Measurements from ENCODE around the gene CDK2. TPM values are rescaled to one million over a fixed set of nuclear protein-coding genes. Genes with fewer than 3 reads are reported as not detected.

CDK2 gene
- total and polyA plus RNA-seq, 9 of the 15 experiments (the other 6 are each of a cell fraction or from before 2014, with no cell fraction given): 17.4 to 213 (median 109) TPM

DNA sequence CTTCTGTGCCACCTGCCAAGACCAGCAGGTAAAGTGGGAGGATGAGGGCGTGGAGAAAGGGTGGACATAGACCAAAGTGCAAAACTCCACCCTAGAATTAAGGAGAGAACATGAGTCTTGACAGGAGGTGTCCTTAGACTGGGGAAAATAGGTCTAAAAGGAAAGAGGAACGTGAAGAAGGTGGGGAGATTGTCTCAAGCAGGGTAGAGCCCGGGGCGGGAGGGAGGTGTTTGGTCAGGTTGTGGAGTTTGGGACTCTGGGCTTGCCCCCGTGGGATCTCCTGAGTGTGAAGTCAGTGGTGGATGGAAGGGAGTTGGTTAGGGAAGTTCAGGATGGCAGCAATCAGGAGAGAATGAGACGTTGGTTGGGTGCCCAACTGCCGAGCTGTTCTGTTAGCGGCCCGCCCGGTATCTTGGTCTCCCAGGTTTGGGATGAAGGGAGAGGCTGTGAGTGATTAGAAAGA is 35.3 kb upstream of the CDK2 start (continued):
- TF ChIP-seq, protein P1, sequence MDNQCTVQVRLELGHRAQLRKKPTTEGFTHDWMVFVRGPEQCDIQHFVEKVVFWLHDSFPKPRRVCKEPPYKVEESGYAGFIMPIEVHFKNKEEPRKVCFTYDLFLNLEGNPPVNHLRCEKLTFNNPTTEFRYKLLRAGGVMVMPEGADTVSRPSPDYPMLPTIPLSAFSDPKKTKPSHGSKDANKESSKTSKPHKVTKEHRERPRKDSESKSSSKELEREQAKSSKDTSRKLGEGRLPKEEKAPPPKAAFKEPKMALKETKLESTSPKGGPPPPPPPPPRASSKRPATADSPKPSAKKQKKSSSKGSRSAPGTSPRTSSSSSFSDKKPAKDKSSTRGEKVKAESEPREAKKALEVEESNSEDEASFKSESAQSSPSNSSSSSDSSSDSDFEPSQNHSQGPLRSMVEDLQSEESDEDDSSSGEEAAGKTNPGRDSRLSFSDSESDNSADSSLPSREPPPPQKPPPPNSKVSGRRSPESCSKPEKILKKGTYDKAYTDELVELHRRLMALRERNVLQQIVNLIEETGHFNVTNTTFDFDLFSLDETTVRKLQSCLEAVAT (IDR thresholded peaks at IDR 0.05): peak in 1 of 2 experiments; percentile 57; a peak in 1 of 4 replicates
- TF ChIP-seq MTA3 (IDR thresholded peaks at IDR 0.05; ENCODE audit: borderline replicate concordance) (no peak), NCOA1 (IDR thresholded peaks at IDR 0.05; ENCODE audit: low read depth) (0 out of 2 replicates have a peak, but pooled peaks have one; percentile 31), MED1 (CRISPR knock-in tag; IDR thresholded peaks at IDR 0.05; ENCODE audit: borderline replicate concordance) (no peak), ZC3H8 (IDR thresholded peaks at IDR 0.05) (no peak), ZBTB1 (CRISPR knock-in tag; IDR thresholded peaks at IDR 0.05; ENCODE audit: borderline replicate concordance, low read depth) (no peak), LARP7 (IDR thresholded peaks at IDR 0.05) (0 out of 2 replicates have a peak, but pooled peaks have one; percentile 41), PCBP2 (IDR thresholded peaks at IDR 0.05; ENCODE audit: low read depth, low read length, poor library complexity, severe bottlenecking) (no peak), NFRKB (IDR thresholded peaks at IDR 0.05; ENCODE audit: low read depth) (0 out of 2 replicates have a peak, but pooled peaks have one; percentile 14), ZNF778 (CRISPR knock-in tag; IDR thresholded peaks at IDR 0.05) (no peak), CBFA2T3 (IDR thresholded peaks at IDR 0.05) (0 out of 2 replicates have a peak, but pooled peaks have one; percentile 26), ZNF77 (CRISPR knock-in tag; IDR thresholded peaks at IDR 0.05) (no peak), ELF4 (CRISPR knock-in tag; IDR thresholded peaks at IDR 0.05) (no peak)
- TF ChIP-seq, protein P2, sequence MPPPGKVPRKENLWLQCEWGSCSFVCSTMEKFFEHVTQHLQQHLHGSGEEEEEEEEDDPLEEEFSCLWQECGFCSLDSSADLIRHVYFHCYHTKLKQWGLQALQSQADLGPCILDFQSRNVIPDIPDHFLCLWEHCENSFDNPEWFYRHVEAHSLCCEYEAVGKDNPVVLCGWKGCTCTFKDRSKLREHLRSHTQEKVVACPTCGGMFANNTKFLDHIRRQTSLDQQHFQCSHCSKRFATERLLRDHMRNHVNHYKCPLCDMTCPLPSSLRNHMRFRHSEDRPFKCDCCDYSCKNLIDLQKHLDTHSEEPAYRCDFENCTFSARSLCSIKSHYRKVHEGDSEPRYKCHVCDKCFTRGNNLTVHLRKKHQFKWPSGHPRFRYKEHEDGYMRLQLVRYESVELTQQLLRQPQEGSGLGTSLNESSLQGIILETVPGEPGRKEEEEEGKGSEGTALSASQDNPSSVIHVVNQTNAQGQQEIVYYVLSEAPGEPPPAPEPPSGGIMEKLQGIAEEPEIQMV (tag; conservative IDR thresholded peaks at IDR 0.05; ENCODE audit: low read depth): no peak
- TF ChIP-seq, protein P3, sequence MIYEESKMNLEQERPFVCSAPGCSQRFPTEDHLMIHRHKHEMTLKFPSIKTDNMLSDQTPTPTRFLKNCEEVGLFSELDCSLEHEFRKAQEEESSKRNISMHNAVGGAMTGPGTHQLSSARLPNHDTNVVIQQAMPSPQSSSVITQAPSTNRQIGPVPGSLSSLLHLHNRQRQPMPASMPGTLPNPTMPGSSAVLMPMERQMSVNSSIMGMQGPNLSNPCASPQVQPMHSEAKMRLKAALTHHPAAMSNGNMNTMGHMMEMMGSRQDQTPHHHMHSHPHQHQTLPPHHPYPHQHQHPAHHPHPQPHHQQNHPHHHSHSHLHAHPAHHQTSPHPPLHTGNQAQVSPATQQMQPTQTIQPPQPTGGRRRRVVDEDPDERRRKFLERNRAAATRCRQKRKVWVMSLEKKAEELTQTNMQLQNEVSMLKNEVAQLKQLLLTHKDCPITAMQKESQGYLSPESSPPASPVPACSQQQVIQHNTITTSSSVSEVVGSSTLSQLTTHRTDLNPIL (CRISPR knock-in tag; IDR thresholded peaks at IDR 0.05): no peak
